ENCODE measurements around the gene LINC00305.

LINC00305 gene

GRCh38 chr18:64183665-64184064, 34.8 kb upstream of the LINC00305 start:
- Histone ChIP-seq H3K9ac (ENCODE audit: low read length) (no peak overlapping the region), H3K9me3 (ENCODE audit: insufficient read depth, low read length) (no peaks in the 10 kb centered on the region), H3K27ac (ENCODE audit: low read depth, low read length) (no peak overlapping the region), H3K27me3 (ENCODE audit: low read length) (no peaks in the 10 kb centered on the region), H3K36me3 (ENCODE audit: low read length) (no peaks in the 10 kb centered on the region), H3K9me2 (replicated peaks; ENCODE audit: insufficient read depth, low read length) (no peaks in the 10 kb centered on the region; the same call in 1 of the 2 replicates), H2AFZ (ENCODE audit: low read depth, low read length, severe bottlenecking) (no peak overlapping the region), H3F3A (ENCODE audit: insufficient read depth) (no peaks in the 10 kb centered on the region), H3K79me2 (ENCODE audit: insufficient read depth, low read length) (no peaks in the 10 kb centered on the region), H3K4me2 (ENCODE audit: low read depth, low read length, poor library complexity, severe bottlenecking) (no peak overlapping the region), H4K20me1 (ENCODE audit: low read depth, low read length) (no peaks in the 10 kb centered on the region), H3K4me3 (ENCODE audit: insufficient read depth, low read length, poor library complexity, severe bottlenecking) (no peak overlapping the region)
- no peak for TF ChIP-seq EZH2phosphoT487 (conservative IDR thresholded peaks at IDR 0.05; ENCODE audit: low read length)
- TF ChIP-seq, protein P1, sequence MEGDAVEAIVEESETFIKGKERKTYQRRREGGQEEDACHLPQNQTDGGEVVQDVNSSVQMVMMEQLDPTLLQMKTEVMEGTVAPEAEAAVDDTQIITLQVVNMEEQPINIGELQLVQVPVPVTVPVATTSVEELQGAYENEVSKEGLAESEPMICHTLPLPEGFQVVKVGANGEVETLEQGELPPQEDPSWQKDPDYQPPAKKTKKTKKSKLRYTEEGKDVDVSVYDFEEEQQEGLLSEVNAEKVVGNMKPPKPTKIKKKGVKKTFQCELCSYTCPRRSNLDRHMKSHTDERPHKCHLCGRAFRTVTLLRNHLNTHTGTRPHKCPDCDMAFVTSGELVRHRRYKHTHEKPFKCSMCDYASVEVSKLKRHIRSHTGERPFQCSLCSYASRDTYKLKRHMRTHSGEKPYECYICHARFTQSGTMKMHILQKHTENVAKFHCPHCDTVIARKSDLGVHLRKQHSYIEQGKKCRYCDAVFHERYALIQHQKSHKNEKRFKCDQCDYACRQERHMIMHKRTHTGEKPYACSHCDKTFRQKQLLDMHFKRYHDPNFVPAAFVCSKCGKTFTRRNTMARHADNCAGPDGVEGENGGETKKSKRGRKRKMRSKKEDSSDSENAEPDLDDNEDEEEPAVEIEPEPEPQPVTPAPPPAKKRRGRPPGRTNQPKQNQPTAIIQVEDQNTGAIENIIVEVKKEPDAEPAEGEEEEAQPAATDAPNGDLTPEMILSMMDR (IDR thresholded peaks at IDR 0.05; ENCODE audit: insufficient read depth, low read length, poor library complexity, severe bottlenecking) = no peak

- H3K9me2 ChIP-seq (replicated peaks; ENCODE audit: insufficient read depth, low read length) = no peaks in the 10 kb centered on the region; the same call in 1 of the 2 replicates
- no peaks in the 10 kb centered on the region for H3F3A ChIP-seq (ENCODE audit: insufficient read depth)
- no peaks in the 10 kb centered on the region for H4K20me1 ChIP-seq (ENCODE audit: low read depth, low read length)
- H2AFZ ChIP-seq (ENCODE audit: low read depth, low read length, severe bottlenecking) = no peak overlapping the region
- H3K79me2 ChIP-seq (ENCODE audit: insufficient read depth, low read length) = no peaks in the 10 kb centered on the region
- no peak overlapping the region for H3K9ac ChIP-seq (ENCODE audit: low read length)
- H3K27ac ChIP-seq (ENCODE audit: low read depth, low read length) = no peak overlapping the region
- no peak overlapping the region for H3K4me3 ChIP-seq (ENCODE audit: insufficient read depth, low read length, poor library complexity, severe bottlenecking)
- H3K36me3 ChIP-seq (ENCODE audit: low read length) = no peaks in the 10 kb centered on the region
- no peak overlapping the region for H3K4me2 ChIP-seq (ENCODE audit: low read depth, low read length, poor library complexity, severe bottlenecking)
- TF ChIP-seq, protein P1 (IDR thresholded peaks at IDR 0.05; ENCODE audit: insufficient read depth, low read length, poor library complexity, severe bottlenecking) = no peak
- no peak for TF ChIP-seq EZH2phosphoT487 (conservative IDR thresholded peaks at IDR 0.05; ENCODE audit: low read length)
- no peaks in the 10 kb centered on the region for H3K27me3 ChIP-seq (ENCODE audit: low read length)
- no peaks in the 10 kb centered on the region for H3K9me3 ChIP-seq (ENCODE audit: insufficient read depth, low read length)
Measured at GRCh38 chr18:64180617-64181016, 31.7 kb upstream of the LINC00305 start.

- no peak overlapping the region for H3K4me3 ChIP-seq (ENCODE audit: insufficient read depth, low read length, poor library complexity, severe bottlenecking)
- H3K9me3 ChIP-seq (ENCODE audit: insufficient read depth, low read length) = no peaks in the 10 kb centered on the region
- no peaks in the 10 kb centered on the region for H3F3A ChIP-seq (ENCODE audit: insufficient read depth)
- no peaks in the 10 kb centered on the region for H4K20me1 ChIP-seq (ENCODE audit: low read depth, low read length)
- H3K9me2 ChIP-seq (replicated peaks; ENCODE audit: insufficient read depth, low read length) = no peaks in the 10 kb centered on the region; the same call in 1 of the 2 replicates
- H3K27ac ChIP-seq (ENCODE audit: low read depth, low read length) = no peak overlapping the region
- H3K36me3 ChIP-seq (ENCODE audit: low read length) = no peaks in the 10 kb centered on the region
- no peak for TF ChIP-seq EZH2phosphoT487 (conservative IDR thresholded peaks at IDR 0.05; ENCODE audit: low read length)
- TF ChIP-seq, protein P1 (IDR thresholded peaks at IDR 0.05; ENCODE audit: insufficient read depth, low read length, poor library complexity, severe bottlenecking) = no peak
- no peaks in the 10 kb centered on the region for H3K27me3 ChIP-seq (ENCODE audit: low read length)
- H3K79me2 ChIP-seq (ENCODE audit: insufficient read depth, low read length) = no peaks in the 10 kb centered on the region
- no peak overlapping the region for H3K9ac ChIP-seq (ENCODE audit: low read length)
- H2AFZ ChIP-seq (ENCODE audit: low read depth, low read length, severe bottlenecking) = no peak overlapping the region
- no peak overlapping the region for H3K4me2 ChIP-seq (ENCODE audit: low read depth, low read length, poor library complexity, severe bottlenecking)
Measured at GRCh38 chr18:64180171-64180570, 31.3 kb upstream of the LINC00305 start.

Measured in SU-DHL-6 (cell line).